WTC11 (cell line): Measurements from ENCODE around the gene HIBADH. TPM values are rescaled to one million over a fixed set of nuclear protein-coding genes. Genes with fewer than 3 reads are reported as not detected.

Experiments
- ATAC-seq: fragments of 200-7000 bp; cut with Tn5 transposase; 2 replicates; pipeline ENCODE4 v1.10.0; 2021; ENCODE audit warnings: mild to moderate bottlenecking, moderate library complexity
- CTCF ChIA-PET: fragments of 300-600 bp; sonication (Branson Sonifier 250); formaldehyde crosslinking; loops from one replicate; lab custom pipeline; 2021; ENCODE audit warnings: antibody characterized with exemption; lab: Charles Lee
- POLR2A ChIA-PET: fragments of 350-600 bp; sonication (Branson Sonifier 250); formaldehyde crosslinking; loops from one replicate; lab custom pipeline; 2021; ENCODE audit warnings: antibody characterized with exemption; lab: Charles Lee
- DNase-seq: peaks from one replicate; pipeline ENCODE4 v3.0.0; 2021; ENCODE audit warnings: low spot score
- H3K27ac Mint-ChIP-seq: 2 replicates; pipeline ENCODE4 v1.8.0; 2021; ENCODE audit warnings: mixed read lengths
- H3K27me3 Mint-ChIP-seq: 2 replicates; pipeline ENCODE4 v1.8.0; 2021; ENCODE audit warnings: low read depth, mild to moderate bottlenecking, moderate library complexity, mixed read lengths
- H3K36me3 Mint-ChIP-seq: 2 replicates; pipeline ENCODE4 v1.8.0; 2021; ENCODE audit warnings: mixed read lengths
- H3K4me1 Mint-ChIP-seq: 2 replicates; pipeline ENCODE4 v1.8.0; 2022; ENCODE audit warnings: mixed read lengths
- H3K4me3 Mint-ChIP-seq: 2 replicates; pipeline ENCODE4 v1.8.0; 2021; ENCODE audit warnings: mild to moderate bottlenecking, moderate library complexity, mixed read lengths
- H3K9me3 Mint-ChIP-seq: 2 replicates; pipeline ENCODE4 v1.8.0; 2021; ENCODE audit warnings: mixed read lengths
- ATF1 ChIP-seq: sonication (generic); formaldehyde crosslinking; IDR thresholded peaks from 2 replicates; pipeline ENCODE4 v1.8.1; 2023; ENCODE audit warnings: mild to moderate bottlenecking, moderate library complexity, missing genetic modification reagents
- CBFB ChIP-seq: sonication (generic); formaldehyde crosslinking; IDR thresholded peaks from 2 replicates; pipeline ENCODE4 v1.8.1; 2022; ENCODE audit warnings: mild to moderate bottlenecking, low read depth, missing genetic modification reagents
- CREM ChIP-seq: sonication (generic); formaldehyde crosslinking; IDR thresholded peaks from 2 replicates; pipeline ENCODE4 v1.8.1; 2022; ENCODE audit warnings: mild to moderate bottlenecking, missing genetic modification reagents, moderate library complexity
- EMX1 ChIP-seq: fragments of 250-450 bp; sonication (Bioruptor Pico); IDR thresholded peaks from 2 replicates; pipeline ENCODE4 v1.8.0; 2021; ENCODE audit warnings: mild to moderate bottlenecking
- ESRRA ChIP-seq: sonication (generic); formaldehyde crosslinking; IDR thresholded peaks from 2 replicates; pipeline ENCODE4 v1.8.1; 2022; ENCODE audit warnings: mild to moderate bottlenecking, missing genetic modification reagents, borderline replicate concordance
- GABPB1 ChIP-seq: sonication (generic); formaldehyde crosslinking; IDR thresholded peaks from 2 replicates; pipeline ENCODE4 v1.8.1; 2023; ENCODE audit warnings: mild to moderate bottlenecking, missing genetic modification reagents
- NR2C2 ChIP-seq: sonication (generic); formaldehyde crosslinking; IDR thresholded peaks from 2 replicates; pipeline ENCODE4 v1.8.0; 2022; ENCODE audit warnings: mild to moderate bottlenecking, missing genetic modification reagents
- TEAD1 ChIP-seq: sonication (generic); formaldehyde crosslinking; IDR thresholded peaks from 2 replicates; pipeline ENCODE4 v1.8.0; 2022; ENCODE audit warnings: mild to moderate bottlenecking, missing genetic modification reagents
- ZNF423 ChIP-seq: fragments of 250-450 bp; sonication (Bioruptor Pico); IDR thresholded peaks from 2 replicates; pipeline ENCODE4 v2.1.2; 2022; ENCODE audit warnings: mild to moderate bottlenecking, moderate library complexity
- ZNF671 ChIP-seq: fragments of 250-450 bp; sonication (Bioruptor Pico); IDR thresholded peaks from 2 replicates; pipeline ENCODE4 v1.8.0; 2021; ENCODE audit warnings: mild to moderate bottlenecking
- total RNA-seq: library from RNA; stranded (reverse); gene quantifications from 3 replicates; pipeline ENCODE4 v1.2.3, GENCODE V29; 2021
- TF ChIP-seq, protein P1 (sequence below): sonication (generic); formaldehyde crosslinking; IDR thresholded peaks from 2 replicates; pipeline ENCODE4 v1.8.1; 2023; ENCODE audit warnings: mild to moderate bottlenecking, missing genetic modification reagents, moderate library complexity
- TF ChIP-seq, protein P2 (sequence below): sonication (generic); formaldehyde crosslinking; IDR thresholded peaks from 2 replicates; pipeline ENCODE4 v1.8.0; 2022; ENCODE audit warnings: mild to moderate bottlenecking, missing genetic modification reagents
- TF ChIP-seq, protein P3 (sequence below): sonication (generic); formaldehyde crosslinking; IDR thresholded peaks from 2 replicates; pipeline ENCODE4 v1.8.1; 2023; ENCODE audit warnings: mild to moderate bottlenecking, missing genetic modification reagents, moderate library complexity
- TF ChIP-seq, protein P4 (sequence below): fragments of 250-450 bp; sonication (Bioruptor Pico); IDR thresholded peaks from 2 replicates; pipeline ENCODE4 v1.9.0; 2021; ENCODE audit warnings: mild to moderate bottlenecking
- TF ChIP-seq, protein P5 (sequence below): fragments of 250-450 bp; sonication (Bioruptor Pico); IDR thresholded peaks from 2 replicates; pipeline ENCODE4 v1.9.0; 2021; ENCODE audit warnings: mild to moderate bottlenecking, borderline replicate concordance
- TF ChIP-seq, protein P6 (sequence below): sonication (generic); formaldehyde crosslinking; IDR thresholded peaks from 2 replicates; pipeline ENCODE4 v1.8.1; 2022; ENCODE audit warnings: missing genetic modification reagents, borderline replicate concordance
- TF ChIP-seq, protein P7 (sequence below): sonication (generic); formaldehyde crosslinking; IDR thresholded peaks from 2 replicates; pipeline ENCODE4 v1.8.0; 2022; ENCODE audit warnings: mild to moderate bottlenecking, missing genetic modification reagents
- TF ChIP-seq, protein P8 (sequence below): fragments of 250-450 bp; sonication (Bioruptor Pico); conservative IDR thresholded peaks from 2 replicates; pipeline ENCODE4 v1.9.0; 2021; ENCODE audit warnings: mild to moderate bottlenecking

The HIBADH gene
- total RNA-seq, 1 experiment from 2014 or later = 27.9 TPM

DNA sequence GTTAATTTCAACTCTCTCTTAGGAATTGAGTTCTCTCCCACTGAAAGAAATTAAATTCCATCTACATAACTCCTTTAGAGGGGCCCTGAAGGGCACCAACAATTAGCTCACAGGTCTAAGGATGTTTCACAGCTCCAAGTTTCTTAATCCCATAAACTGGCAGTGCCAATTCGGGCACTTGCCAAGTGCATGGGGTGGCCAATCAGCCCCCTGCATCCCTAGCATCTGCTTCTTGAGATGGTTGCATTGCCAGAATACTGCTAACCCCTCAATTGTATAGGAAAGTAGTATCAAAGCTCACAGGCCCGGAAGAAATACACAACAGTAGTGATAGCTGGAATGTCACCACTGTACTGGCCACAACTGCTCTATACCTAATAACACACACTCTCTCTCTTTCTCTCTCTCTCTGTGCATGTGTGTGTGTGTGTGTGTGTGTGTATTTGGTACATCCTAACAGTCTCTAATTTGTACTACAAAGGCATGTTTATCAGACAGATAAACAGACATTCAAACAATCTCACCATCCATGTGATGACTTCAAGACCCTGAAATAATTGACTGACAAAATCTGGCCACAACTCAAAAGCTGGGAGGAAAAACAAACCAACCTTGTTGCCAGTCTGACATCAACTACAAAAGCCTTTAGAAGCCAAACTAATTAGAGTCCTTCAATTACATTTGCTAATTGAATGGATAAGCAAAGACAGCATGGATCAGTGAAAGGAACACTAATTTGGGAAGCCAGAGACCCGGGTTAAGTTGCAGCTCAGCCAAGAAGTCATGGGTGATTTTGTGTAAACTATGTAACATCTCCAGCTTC, 27.8 kb downstream of the HIBADH start (continued):
- TF ChIP-seq CBFB (CRISPR knock-in tag) = no peak
- TF ChIP-seq, protein P1, sequence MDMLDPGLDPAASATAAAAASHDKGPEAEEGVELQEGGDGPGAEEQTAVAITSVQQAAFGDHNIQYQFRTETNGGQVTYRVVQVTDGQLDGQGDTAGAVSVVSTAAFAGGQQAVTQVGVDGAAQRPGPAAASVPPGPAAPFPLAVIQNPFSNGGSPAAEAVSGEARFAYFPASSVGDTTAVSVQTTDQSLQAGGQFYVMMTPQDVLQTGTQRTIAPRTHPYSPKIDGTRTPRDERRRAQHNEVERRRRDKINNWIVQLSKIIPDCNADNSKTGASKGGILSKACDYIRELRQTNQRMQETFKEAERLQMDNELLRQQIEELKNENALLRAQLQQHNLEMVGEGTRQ (CRISPR knock-in tag) = no peak
- TF ChIP-seq, protein P2, sequence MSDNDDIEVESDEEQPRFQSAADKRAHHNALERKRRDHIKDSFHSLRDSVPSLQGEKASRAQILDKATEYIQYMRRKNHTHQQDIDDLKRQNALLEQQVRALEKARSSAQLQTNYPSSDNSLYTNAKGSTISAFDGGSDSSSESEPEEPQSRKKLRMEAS = no peak
- TF ChIP-seq, protein P3, sequence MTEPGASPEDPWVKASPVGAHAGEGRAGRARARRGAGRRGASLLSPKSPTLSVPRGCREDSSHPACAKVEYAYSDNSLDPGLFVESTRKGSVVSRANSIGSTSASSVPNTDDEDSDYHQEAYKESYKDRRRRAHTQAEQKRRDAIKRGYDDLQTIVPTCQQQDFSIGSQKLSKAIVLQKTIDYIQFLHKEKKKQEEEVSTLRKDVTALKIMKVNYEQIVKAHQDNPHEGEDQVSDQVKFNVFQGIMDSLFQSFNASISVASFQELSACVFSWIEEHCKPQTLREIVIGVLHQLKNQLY (CRISPR knock-in tag) = no peak
- TF ChIP-seq ZNF423 (CRISPR knock-in tag) = no peak
- TF ChIP-seq, protein P4, sequence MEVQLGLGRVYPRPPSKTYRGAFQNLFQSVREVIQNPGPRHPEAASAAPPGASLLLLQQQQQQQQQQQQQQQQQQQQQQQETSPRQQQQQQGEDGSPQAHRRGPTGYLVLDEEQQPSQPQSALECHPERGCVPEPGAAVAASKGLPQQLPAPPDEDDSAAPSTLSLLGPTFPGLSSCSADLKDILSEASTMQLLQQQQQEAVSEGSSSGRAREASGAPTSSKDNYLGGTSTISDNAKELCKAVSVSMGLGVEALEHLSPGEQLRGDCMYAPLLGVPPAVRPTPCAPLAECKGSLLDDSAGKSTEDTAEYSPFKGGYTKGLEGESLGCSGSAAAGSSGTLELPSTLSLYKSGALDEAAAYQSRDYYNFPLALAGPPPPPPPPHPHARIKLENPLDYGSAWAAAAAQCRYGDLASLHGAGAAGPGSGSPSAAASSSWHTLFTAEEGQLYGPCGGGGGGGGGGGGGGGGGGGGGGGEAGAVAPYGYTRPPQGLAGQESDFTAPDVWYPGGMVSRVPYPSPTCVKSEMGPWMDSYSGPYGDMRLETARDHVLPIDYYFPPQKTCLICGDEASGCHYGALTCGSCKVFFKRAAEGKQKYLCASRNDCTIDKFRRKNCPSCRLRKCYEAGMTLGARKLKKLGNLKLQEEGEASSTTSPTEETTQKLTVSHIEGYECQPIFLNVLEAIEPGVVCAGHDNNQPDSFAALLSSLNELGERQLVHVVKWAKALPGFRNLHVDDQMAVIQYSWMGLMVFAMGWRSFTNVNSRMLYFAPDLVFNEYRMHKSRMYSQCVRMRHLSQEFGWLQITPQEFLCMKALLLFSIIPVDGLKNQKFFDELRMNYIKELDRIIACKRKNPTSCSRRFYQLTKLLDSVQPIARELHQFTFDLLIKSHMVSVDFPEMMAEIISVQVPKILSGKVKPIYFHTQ (CRISPR knock-in tag) = no peak
- TF ChIP-seq, all 79 proteins: peak for 0

DNA sequence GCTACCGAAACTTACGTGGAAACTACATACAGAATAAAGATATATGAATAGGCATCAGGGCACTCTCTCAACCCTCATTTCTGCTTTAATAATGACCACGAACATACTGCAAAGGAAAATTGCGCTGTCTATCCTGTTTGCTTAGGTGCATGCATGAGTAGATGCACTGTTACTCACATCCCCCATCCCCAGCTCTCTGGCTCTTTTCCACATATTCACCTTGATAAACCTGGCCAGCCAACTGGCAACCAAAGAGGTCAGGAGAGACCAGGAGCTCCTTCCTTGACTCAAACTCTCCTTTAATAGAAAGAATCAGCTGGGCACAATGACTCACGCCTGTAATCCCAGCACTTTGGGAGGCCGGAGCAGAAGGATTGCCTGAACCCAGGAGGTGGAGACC, 29.6 kb downstream of the HIBADH start:
- ChIA-PET POLR2A (interaction anchor here (0.7 kb wide), 1 partner anchor 29 kb away, joined by 6 read pairs; the partner anchor contains the start of gene HIBADH), CTCF (interaction anchor here (0.6 to 2.7 kb wide), 4 partner anchors 9 to 202 kb away, joined by 3 to 7 read pairs (median 5); no protein-coding TSS in a partner anchor)
- no peaks in the 10 kb centered on the region for H3K27me3 Mint-ChIP-seq
- H3K9me3 Mint-ChIP-seq = no peaks in the 10 kb centered on the region
- no peak for DNase-seq
- ATAC-seq = no peak
- H3K4me1 Mint-ChIP-seq = peaks cover 24% of the 10 kb centered on the region
- H3K4me3 Mint-ChIP-seq = no peak overlapping the region
- H3K27ac Mint-ChIP-seq = no peak overlapping the region
- H3K36me3 Mint-ChIP-seq = peaks cover 13% of the 10 kb centered on the region; the same call in 1 of the 2 replicates
- TF ChIP-seq, protein P5, sequence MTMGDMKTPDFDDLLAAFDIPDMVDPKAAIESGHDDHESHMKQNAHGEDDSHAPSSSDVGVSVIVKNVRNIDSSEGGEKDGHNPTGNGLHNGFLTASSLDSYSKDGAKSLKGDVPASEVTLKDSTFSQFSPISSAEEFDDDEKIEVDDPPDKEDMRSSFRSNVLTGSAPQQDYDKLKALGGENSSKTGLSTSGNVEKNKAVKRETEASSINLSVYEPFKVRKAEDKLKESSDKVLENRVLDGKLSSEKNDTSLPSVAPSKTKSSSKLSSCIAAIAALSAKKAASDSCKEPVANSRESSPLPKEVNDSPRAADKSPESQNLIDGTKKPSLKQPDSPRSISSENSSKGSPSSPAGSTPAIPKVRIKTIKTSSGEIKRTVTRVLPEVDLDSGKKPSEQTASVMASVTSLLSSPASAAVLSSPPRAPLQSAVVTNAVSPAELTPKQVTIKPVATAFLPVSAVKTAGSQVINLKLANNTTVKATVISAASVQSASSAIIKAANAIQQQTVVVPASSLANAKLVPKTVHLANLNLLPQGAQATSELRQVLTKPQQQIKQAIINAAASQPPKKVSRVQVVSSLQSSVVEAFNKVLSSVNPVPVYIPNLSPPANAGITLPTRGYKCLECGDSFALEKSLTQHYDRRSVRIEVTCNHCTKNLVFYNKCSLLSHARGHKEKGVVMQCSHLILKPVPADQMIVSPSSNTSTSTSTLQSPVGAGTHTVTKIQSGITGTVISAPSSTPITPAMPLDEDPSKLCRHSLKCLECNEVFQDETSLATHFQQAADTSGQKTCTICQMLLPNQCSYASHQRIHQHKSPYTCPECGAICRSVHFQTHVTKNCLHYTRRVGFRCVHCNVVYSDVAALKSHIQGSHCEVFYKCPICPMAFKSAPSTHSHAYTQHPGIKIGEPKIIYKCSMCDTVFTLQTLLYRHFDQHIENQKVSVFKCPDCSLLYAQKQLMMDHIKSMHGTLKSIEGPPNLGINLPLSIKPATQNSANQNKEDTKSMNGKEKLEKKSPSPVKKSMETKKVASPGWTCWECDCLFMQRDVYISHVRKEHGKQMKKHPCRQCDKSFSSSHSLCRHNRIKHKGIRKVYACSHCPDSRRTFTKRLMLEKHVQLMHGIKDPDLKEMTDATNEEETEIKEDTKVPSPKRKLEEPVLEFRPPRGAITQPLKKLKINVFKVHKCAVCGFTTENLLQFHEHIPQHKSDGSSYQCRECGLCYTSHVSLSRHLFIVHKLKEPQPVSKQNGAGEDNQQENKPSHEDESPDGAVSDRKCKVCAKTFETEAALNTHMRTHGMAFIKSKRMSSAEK (CRISPR knock-in tag) = no peak
- no peak for TF ChIP-seq ATF1 (CRISPR knock-in tag)
- TF ChIP-seq EMX1 (CRISPR knock-in tag) = no peak
- TF ChIP-seq, protein P6, sequence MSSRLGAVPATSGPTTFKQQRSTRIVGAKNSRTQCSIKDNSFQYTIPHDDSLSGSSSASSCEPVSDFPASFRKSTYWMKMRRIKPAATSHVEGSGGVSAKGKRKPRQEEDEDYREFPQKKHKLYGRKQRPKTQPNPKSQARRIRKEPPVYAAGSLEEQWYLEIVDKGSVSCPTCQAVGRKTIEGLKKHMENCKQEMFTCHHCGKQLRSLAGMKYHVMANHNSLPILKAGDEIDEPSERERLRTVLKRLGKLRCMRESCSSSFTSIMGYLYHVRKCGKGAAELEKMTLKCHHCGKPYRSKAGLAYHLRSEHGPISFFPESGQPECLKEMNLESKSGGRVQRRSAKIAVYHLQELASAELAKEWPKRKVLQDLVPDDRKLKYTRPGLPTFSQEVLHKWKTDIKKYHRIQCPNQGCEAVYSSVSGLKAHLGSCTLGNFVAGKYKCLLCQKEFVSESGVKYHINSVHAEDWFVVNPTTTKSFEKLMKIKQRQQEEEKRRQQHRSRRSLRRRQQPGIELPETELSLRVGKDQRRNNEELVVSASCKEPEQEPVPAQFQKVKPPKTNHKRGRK (CRISPR knock-in tag) = no peak
- TF ChIP-seq NR2C2 (CRISPR knock-in tag) = no peak
- TF ChIP-seq, protein P7, sequence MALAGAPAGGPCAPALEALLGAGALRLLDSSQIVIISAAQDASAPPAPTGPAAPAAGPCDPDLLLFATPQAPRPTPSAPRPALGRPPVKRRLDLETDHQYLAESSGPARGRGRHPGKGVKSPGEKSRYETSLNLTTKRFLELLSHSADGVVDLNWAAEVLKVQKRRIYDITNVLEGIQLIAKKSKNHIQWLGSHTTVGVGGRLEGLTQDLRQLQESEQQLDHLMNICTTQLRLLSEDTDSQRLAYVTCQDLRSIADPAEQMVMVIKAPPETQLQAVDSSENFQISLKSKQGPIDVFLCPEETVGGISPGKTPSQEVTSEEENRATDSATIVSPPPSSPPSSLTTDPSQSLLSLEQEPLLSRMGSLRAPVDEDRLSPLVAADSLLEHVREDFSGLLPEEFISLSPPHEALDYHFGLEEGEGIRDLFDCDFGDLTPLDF (CRISPR knock-in tag) = no peak
- no peak for TF ChIP-seq TEAD1
- no peak for TF ChIP-seq GABPB1 (CRISPR knock-in tag)
- TF ChIP-seq, protein P8, sequence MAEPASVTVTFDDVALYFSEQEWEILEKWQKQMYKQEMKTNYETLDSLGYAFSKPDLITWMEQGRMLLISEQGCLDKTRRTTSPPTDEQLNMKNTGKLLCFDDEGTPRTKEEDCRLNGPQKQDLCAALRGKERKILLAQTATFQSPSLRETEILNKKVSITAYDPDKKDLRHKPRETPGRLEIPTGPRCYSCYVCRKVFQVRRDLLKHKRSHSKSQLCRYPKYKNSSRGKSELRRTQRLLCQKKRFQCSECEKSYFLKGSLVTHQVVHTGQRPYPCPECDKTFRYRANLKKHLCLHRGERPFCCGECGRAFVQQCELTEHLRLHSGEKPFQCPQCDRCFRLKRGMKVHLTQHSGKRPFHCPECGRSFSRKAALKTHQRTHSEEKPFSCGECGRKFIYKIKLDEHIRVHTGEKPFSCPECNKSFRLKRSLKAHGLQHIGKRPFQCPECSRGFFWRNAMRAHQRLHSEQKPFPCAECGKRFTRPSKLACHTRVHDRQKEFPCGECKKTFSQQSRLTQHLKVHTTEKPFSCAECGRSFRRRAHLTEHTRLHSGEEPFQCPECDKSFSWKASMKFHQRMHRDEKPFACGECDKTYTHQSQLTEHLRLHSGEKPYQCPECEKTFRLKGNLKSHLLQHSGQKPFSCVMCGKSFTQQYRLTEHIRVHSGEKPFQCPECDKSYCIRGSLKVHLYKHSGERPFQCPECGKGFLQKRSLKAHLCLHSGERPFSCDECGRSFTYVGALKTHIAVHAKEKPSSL (CRISPR knock-in tag) = no peak
- no peak for TF ChIP-seq ZNF671 (CRISPR knock-in tag)
- TF ChIP-seq ESRRA (CRISPR knock-in tag) = no peak
- no peak for TF ChIP-seq CREM (CRISPR knock-in tag)
